Measurements from ENCODE around the gene CEP350.

CEP350 gene

GRCh38 chr1:179966551-179966950, 11.9 kb downstream of the CEP350 start:
- H3K36me3 ChIP-seq: peaks cover 53% of the 10 kb centered on the region
- peaks cover 32% of the 10 kb centered on the region for H3K9me3 ChIP-seq
- H3K27ac ChIP-seq: no peak overlapping the region
- H3K27me3 ChIP-seq: no peaks in the 10 kb centered on the region
- TF ChIP-seq Cebpa-rat (IDR thresholded peaks at IDR 0.05): no peak
- H3K4me3 ChIP-seq: no peak overlapping the region
- peaks cover 20% of the 10 kb centered on the region for H3K4me1 ChIP-seq
- peaks cover 70% of the 10 kb centered on the region for H4K20me1 ChIP-seq
- no peak overlapping the region for H3K9ac ChIP-seq
- H3K4me2 ChIP-seq: no peak overlapping the region

- Histone ChIP-seq H3K9ac (no peak overlapping the region), H3K4me1 (peaks cover 20% of the 10 kb centered on the region), H3K4me3 (no peak overlapping the region), H4K20me1 (peaks cover 70% of the 10 kb centered on the region), H3K27ac (no peak overlapping the region), H3K27me3 (no peaks in the 10 kb centered on the region), H3K36me3 (peaks cover 42% of the 10 kb centered on the region), H3K9me3 (peaks cover 29% of the 10 kb centered on the region), H3K4me2 (peak overlapping the region; percentile 60)
- TF ChIP-seq Cebpa-rat (IDR thresholded peaks at IDR 0.05): no peak
These were observed 13.8 kb downstream of the CEP350 start for GRCh38 chr1:179968284-179968993.

- Histone ChIP-seq H3K4me3 (no peak overlapping the region), H3K9me3 (peaks cover 33% of the 10 kb centered on the region), H3K27ac (peak overlapping the region; percentile 28; the same call in 1 of the 2 replicates), H3K27me3 (no peaks in the 10 kb centered on the region), H4K20me1 (peaks cover 70% of the 10 kb centered on the region), H3K4me1 (peaks cover 20% of the 10 kb centered on the region), H3K36me3 (peaks cover 50% of the 10 kb centered on the region), H3K9ac (peak overlapping the region; percentile 38; the same call in 1 of the 2 replicates), H3K4me2 (peak overlapping the region; percentile 60)
- TF ChIP-seq Cebpa-rat (IDR thresholded peaks at IDR 0.05): no peak
These were observed 14.6 kb downstream of the CEP350 start for GRCh38 chr1:179968994-179969919.

GRCh38 chr1:179969962-179970361, 15.4 kb downstream of the CEP350 start:
- peaks cover 34% of the 10 kb centered on the region for H3K9me3 ChIP-seq
- H3K27ac ChIP-seq: peak overlapping the region; percentile 28; the same call in 1 of the 2 replicates
- H3K4me1 ChIP-seq: peaks cover 20% of the 10 kb centered on the region
- peak overlapping the region; percentile 60 for H3K4me2 ChIP-seq
- no peak overlapping the region for H3K4me3 ChIP-seq
- H4K20me1 ChIP-seq: peaks cover 72% of the 10 kb centered on the region
- H3K9ac ChIP-seq: no peak overlapping the region
- H3K27me3 ChIP-seq: no peaks in the 10 kb centered on the region
- TF ChIP-seq Cebpa-rat (IDR thresholded peaks at IDR 0.05): no peak
- H3K36me3 ChIP-seq: peaks cover 55% of the 10 kb centered on the region

GRCh38 chr1:179971563-179972496, 17.2 kb downstream of the CEP350 start:
- Histone ChIP-seq H3K27ac (no peak overlapping the region), H3K27me3 (no peaks in the 10 kb centered on the region), H4K20me1 (peaks cover 82% of the 10 kb centered on the region), H3K4me2 (no peak overlapping the region), H3K4me1 (peaks cover 20% of the 10 kb centered on the region), H3K9ac (no peak overlapping the region), H3K36me3 (peaks cover 42% of the 10 kb centered on the region), H3K4me3 (no peak overlapping the region), H3K9me3 (peaks cover 18% of the 10 kb centered on the region)
- no peak for TF ChIP-seq Cebpa-rat (IDR thresholded peaks at IDR 0.05)

- H4K20me1 ChIP-seq: peaks cover 80% of the 10 kb centered on the region
- H3K4me1 ChIP-seq: peaks cover 19% of the 10 kb centered on the region
- no peak overlapping the region for H3K9ac ChIP-seq
- H3K4me2 ChIP-seq: no peak overlapping the region
- no peak overlapping the region for H3K27ac ChIP-seq
- H3K9me3 ChIP-seq: peaks cover 12% of the 10 kb centered on the region
- H3K27me3 ChIP-seq: no peaks in the 10 kb centered on the region
- no peak overlapping the region for H3K4me3 ChIP-seq
- no peak for TF ChIP-seq Cebpa-rat (IDR thresholded peaks at IDR 0.05)
- peaks cover 31% of the 10 kb centered on the region for H3K36me3 ChIP-seq
These were observed 18.8 kb downstream of the CEP350 start for GRCh38 chr1:179973198-179974110.

- H3K4me3 ChIP-seq: no peak overlapping the region
- no peak overlapping the region for H3K27ac ChIP-seq
- no peak overlapping the region for H3K9ac ChIP-seq
- no peaks in the 10 kb centered on the region for H3K4me1 ChIP-seq
- no peak for TF ChIP-seq Cebpa-rat (IDR thresholded peaks at IDR 0.05)
- H3K9me3 ChIP-seq: peaks cover 26% of the 10 kb centered on the region
- H3K4me2 ChIP-seq: no peak overlapping the region
- peaks cover 23% of the 10 kb centered on the region; the same call in 1 of the 2 replicates for H3K36me3 ChIP-seq
- H3K27me3 ChIP-seq: no peaks in the 10 kb centered on the region
- peaks cover 64% of the 10 kb centered on the region; the same call in 1 of the 2 replicates for H4K20me1 ChIP-seq
These were observed 22.5 kb downstream of the CEP350 start for GRCh38 chr1:179976970-179977651.

All from BLaER1 (cell line).